Measurements from ENCODE around the gene MLC1.

DNA sequence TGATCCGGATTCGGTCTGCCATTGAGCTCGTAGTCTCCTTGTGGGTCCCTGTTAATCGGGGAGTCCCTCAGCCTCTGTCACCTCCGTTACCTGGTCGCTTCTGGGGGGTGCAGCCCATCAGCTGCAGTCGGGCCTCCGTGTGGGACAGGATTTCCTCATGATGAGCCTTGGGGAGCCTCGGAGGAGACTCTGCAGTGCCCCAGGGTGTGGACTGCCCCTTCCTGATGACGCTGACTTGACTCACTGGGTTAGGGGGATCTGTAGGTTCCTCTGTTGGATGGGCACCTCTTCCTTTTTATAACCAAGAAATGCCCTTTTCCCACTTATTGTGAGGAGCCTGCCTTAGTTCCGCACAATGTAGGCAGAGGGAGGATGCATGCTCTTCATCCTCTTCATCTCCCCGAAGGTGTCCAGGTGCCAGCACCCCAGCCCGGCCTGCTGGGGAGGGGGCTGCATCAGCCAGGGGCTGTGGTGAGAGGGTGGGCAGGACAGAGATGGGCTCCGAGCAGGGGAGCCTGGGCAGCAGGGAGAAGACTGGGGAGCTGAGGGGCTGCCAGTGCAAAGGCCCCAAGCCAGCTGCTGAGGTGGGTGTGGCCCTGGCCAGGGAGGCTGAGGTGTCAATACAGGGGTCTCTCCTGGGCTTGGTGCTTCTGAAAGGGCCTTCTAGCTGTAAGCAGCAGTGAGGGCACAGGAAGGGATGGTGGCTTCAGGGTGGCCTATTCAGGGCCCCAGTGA, 13.6 kb downstream of the MLC1 start:
- TF ChIP-seq, protein P1, sequence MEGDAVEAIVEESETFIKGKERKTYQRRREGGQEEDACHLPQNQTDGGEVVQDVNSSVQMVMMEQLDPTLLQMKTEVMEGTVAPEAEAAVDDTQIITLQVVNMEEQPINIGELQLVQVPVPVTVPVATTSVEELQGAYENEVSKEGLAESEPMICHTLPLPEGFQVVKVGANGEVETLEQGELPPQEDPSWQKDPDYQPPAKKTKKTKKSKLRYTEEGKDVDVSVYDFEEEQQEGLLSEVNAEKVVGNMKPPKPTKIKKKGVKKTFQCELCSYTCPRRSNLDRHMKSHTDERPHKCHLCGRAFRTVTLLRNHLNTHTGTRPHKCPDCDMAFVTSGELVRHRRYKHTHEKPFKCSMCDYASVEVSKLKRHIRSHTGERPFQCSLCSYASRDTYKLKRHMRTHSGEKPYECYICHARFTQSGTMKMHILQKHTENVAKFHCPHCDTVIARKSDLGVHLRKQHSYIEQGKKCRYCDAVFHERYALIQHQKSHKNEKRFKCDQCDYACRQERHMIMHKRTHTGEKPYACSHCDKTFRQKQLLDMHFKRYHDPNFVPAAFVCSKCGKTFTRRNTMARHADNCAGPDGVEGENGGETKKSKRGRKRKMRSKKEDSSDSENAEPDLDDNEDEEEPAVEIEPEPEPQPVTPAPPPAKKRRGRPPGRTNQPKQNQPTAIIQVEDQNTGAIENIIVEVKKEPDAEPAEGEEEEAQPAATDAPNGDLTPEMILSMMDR (conservative IDR thresholded peaks at IDR 0.05; ENCODE audit: low read length): no peak
- no peak for TF ChIP-seq EZH2phosphoT487 (IDR thresholded peaks at IDR 0.05; ENCODE audit: borderline replicate concordance, low read depth, low read length)

All from OCI-LY7 (cell line).